HG03342 (cell line): ENCODE measurements around the gene GAL3ST2.

Source experiments
- ATAC-seq: cut with Tn5 transposase; IDR thresholded peaks from one replicate; pipeline ENCODE4 v1.9.1; 2021; ENCODE audit warnings: mild to moderate bottlenecking, moderate library complexity; ENCODE audit not compliant: unreplicated experiment

GAL3ST2 gene

GRCh38 chr2:241842620-241843211 is 66.1 kb downstream of the GAL3ST2 start:
- no peak for ATAC-seq

GRCh38 chr2:241843321-241844065 is 66.9 kb downstream of the GAL3ST2 start:
- peak; percentile 6 for ATAC-seq

GRCh38 chr2:241844066-241844728 is 67.6 kb downstream of the GAL3ST2 start:
- peak; percentile 72 for ATAC-seq

GRCh38 chr2:241844831-241845578 is 68.4 kb downstream of the GAL3ST2 start:
- ATAC-seq = no peak

- ATAC-seq = no peak
Observed at GRCh38 chr2:241846406-241846805, 69.8 kb downstream of the GAL3ST2 start.

GRCh38 chr2:241848761-241849615 is 72.4 kb downstream of the GAL3ST2 start:
- ATAC-seq = no peak

GRCh38 chr2:241849616-241850543 is 73.3 kb downstream of the GAL3ST2 start:
- no peak for ATAC-seq

- no peak for ATAC-seq
Observed at GRCh38 chr2:241850544-241851324, 74.1 kb downstream of the GAL3ST2 start.

- no peak for ATAC-seq
Observed at GRCh38 chr2:241851325-241852115, 74.9 kb downstream of the GAL3ST2 start.

- ATAC-seq = no peak
Observed at GRCh38 chr2:241852116-241852980, 75.7 kb downstream of the GAL3ST2 start.

GRCh38 chr2:241852981-241853631 is 76.5 kb downstream of the GAL3ST2 start:
- no peak for ATAC-seq
